ENCODE results near the gene MEGF9. TPM values are rescaled to one million over a fixed set of nuclear protein-coding genes. Genes with fewer than 3 reads are reported as not detected.

The MEGF9 gene
- total and polyA plus RNA-seq, 9 donors: 6.3 to 12.8 (median 7.2) TPM

GRCh38 chr9:120708526-120709224, 5.6 kb downstream of the MEGF9 start:
- DNase-seq: no peak
- Histone ChIP-seq H3K27ac (ENCODE audit: low read length) (no peak overlapping the region), H3K27me3 (ENCODE audit: control insufficient read depth, insufficient read depth, low read length) (no peaks in the 10 kb centered on the region), H3K4me1 (ENCODE audit: control insufficient read depth, insufficient read depth, low read length) (peaks cover 5% of the 10 kb centered on the region), H3K9me3 (replicated peaks; ENCODE audit: control insufficient read depth, low read depth, low read length) (no peaks in the 10 kb centered on the region), H3K4me3 (ENCODE audit: low read length) (no peak overlapping the region), H3K36me3 (ENCODE audit: control insufficient read depth, insufficient read depth, low read length) (no peaks in the 10 kb centered on the region)
- WGBS (ENCODE audit: insufficient coverage): 100% methylated on average over 3 of the region's 6 CpGs

GRCh38 chr9:120707170-120707569, 7.1 kb downstream of the MEGF9 start:
- Histone ChIP-seq H3K4me1 (ENCODE audit: control insufficient read depth, insufficient read depth, low read length) (no peaks in the 10 kb centered on the region), H3K27ac (ENCODE audit: low read length) (no peak overlapping the region), H3K4me3 (ENCODE audit: low read length) (no peak overlapping the region), H3K36me3 (ENCODE audit: control insufficient read depth, insufficient read depth, low read length) (no peaks in the 10 kb centered on the region), H3K9me3 (replicated peaks; ENCODE audit: control insufficient read depth, low read depth, low read length) (no peaks in the 10 kb centered on the region), H3K27me3 (ENCODE audit: control insufficient read depth, insufficient read depth, low read length) (no peaks in the 10 kb centered on the region)
- no CpG with 5 or more reads among the region's 2 CpGs for WGBS (ENCODE audit: insufficient coverage)
- DNase-seq: no peak

- Histone ChIP-seq H3K36me3 (ENCODE audit: control insufficient read depth, insufficient read depth, low read length) (no peaks in the 10 kb centered on the region), H3K4me3 (ENCODE audit: low read length) (no peak overlapping the region)
- 100% methylated on average over 1 of the region's 3 CpGs for WGBS (ENCODE audit: insufficient coverage)
Measured at GRCh38 chr9:120705174-120705573, 9.1 kb downstream of the MEGF9 start.

GRCh38 chr9:120702075-120702474, 12.2 kb downstream of the MEGF9 start:
- Histone ChIP-seq H3K9me3 (replicated peaks; ENCODE audit: control insufficient read depth, low read depth, low read length) (no peaks in the 10 kb centered on the region), H3K27ac (ENCODE audit: low read length) (no peak overlapping the region), H3K36me3 (ENCODE audit: control insufficient read depth, insufficient read depth, low read length) (no peaks in the 10 kb centered on the region), H3K27me3 (ENCODE audit: control insufficient read depth, insufficient read depth, low read length) (no peaks in the 10 kb centered on the region), H3K4me3 (ENCODE audit: low read length) (no peak overlapping the region), H3K4me1 (ENCODE audit: control insufficient read depth, insufficient read depth, low read length) (no peaks in the 10 kb centered on the region)
- DNase-seq: no peak
- no CpG with 5 or more reads among the region's 1 CpG for WGBS (ENCODE audit: insufficient coverage)

More at GRCh38 chr9:120705174-120705573, 9.1 kb downstream of the MEGF9 start:
- Histone ChIP-seq H3K27me3 (ENCODE audit: control insufficient read depth, insufficient read depth, low read length) (no peaks in the 10 kb centered on the region), H3K4me1 (ENCODE audit: control insufficient read depth, insufficient read depth, low read length) (no peaks in the 10 kb centered on the region), H3K9me3 (replicated peaks; ENCODE audit: control insufficient read depth, low read depth, low read length) (no peaks in the 10 kb centered on the region), H3K27ac (ENCODE audit: low read length) (no peak overlapping the region)
- no peak for DNase-seq

- Histone ChIP-seq H3K27me3 (ENCODE audit: control insufficient read depth, insufficient read depth, low read length) (no peaks in the 10 kb centered on the region), H3K27ac (ENCODE audit: low read length) (no peak overlapping the region), H3K9me3 (replicated peaks; ENCODE audit: control insufficient read depth, low read depth, low read length) (no peaks in the 10 kb centered on the region), H3K4me3 (ENCODE audit: low read length) (no peak overlapping the region), H3K36me3 (ENCODE audit: control insufficient read depth, insufficient read depth, low read length) (no peaks in the 10 kb centered on the region), H3K4me1 (ENCODE audit: control insufficient read depth, insufficient read depth, low read length) (no peaks in the 10 kb centered on the region)
- no peak for DNase-seq
- WGBS (ENCODE audit: insufficient coverage): no CpG with 5 or more reads among the region's 1 CpG
Measured at GRCh38 chr9:120701248-120701647, 13.0 kb downstream of the MEGF9 start.

- H3K27ac ChIP-seq (ENCODE audit: low read length): no peak overlapping the region
- no peak overlapping the region for H3K4me3 ChIP-seq (ENCODE audit: low read length)
- no peaks in the 10 kb centered on the region for H3K4me1 ChIP-seq (ENCODE audit: control insufficient read depth, insufficient read depth, low read length)
- no peak for DNase-seq
- WGBS (ENCODE audit: insufficient coverage): 62% methylated on average over 2 of the region's 2 CpGs
- H3K27me3 ChIP-seq (ENCODE audit: control insufficient read depth, insufficient read depth, low read length): no peaks in the 10 kb centered on the region
- no peaks in the 10 kb centered on the region for H3K9me3 ChIP-seq (replicated peaks; ENCODE audit: control insufficient read depth, low read depth, low read length)
- H3K36me3 ChIP-seq (ENCODE audit: control insufficient read depth, insufficient read depth, low read length): no peaks in the 10 kb centered on the region
Measured at GRCh38 chr9:120698766-120699165, 15.5 kb downstream of the MEGF9 start.

- no CpG with 5 or more reads among the region's 2 CpGs for WGBS (ENCODE audit: insufficient coverage)
- Histone ChIP-seq H3K4me1 (ENCODE audit: control insufficient read depth, insufficient read depth, low read length) (no peaks in the 10 kb centered on the region), H3K4me3 (ENCODE audit: low read length) (no peak overlapping the region), H3K27ac (ENCODE audit: low read length) (no peak overlapping the region), H3K27me3 (ENCODE audit: control insufficient read depth, insufficient read depth, low read length) (no peaks in the 10 kb centered on the region), H3K9me3 (replicated peaks; ENCODE audit: control insufficient read depth, low read depth, low read length) (no peaks in the 10 kb centered on the region), H3K36me3 (ENCODE audit: control insufficient read depth, insufficient read depth, low read length) (no peaks in the 10 kb centered on the region)
- no peak for DNase-seq
Measured at GRCh38 chr9:120697448-120697847, 16.8 kb downstream of the MEGF9 start.

GRCh38 chr9:120696551-120697230, 17.6 kb downstream of the MEGF9 start:
- WGBS (ENCODE audit: insufficient coverage): 90% methylated on average over 3 of the region's 3 CpGs
- Histone ChIP-seq H3K27ac (ENCODE audit: low read length) (no peak overlapping the region), H3K27me3 (ENCODE audit: control insufficient read depth, insufficient read depth, low read length) (no peaks in the 10 kb centered on the region), H3K36me3 (ENCODE audit: control insufficient read depth, insufficient read depth, low read length) (no peaks in the 10 kb centered on the region), H3K4me3 (ENCODE audit: low read length) (no peak overlapping the region), H3K9me3 (replicated peaks; ENCODE audit: control insufficient read depth, low read depth, low read length) (no peaks in the 10 kb centered on the region), H3K4me1 (ENCODE audit: control insufficient read depth, insufficient read depth, low read length) (no peaks in the 10 kb centered on the region)
- DNase-seq: no peak

GRCh38 chr9:120694559-120694958, 19.7 kb downstream of the MEGF9 start:
- no peak for DNase-seq
- Histone ChIP-seq H3K9me3 (replicated peaks; ENCODE audit: control insufficient read depth, low read depth, low read length) (no peaks in the 10 kb centered on the region), H3K4me3 (ENCODE audit: low read length) (no peak overlapping the region), H3K4me1 (ENCODE audit: control insufficient read depth, insufficient read depth, low read length) (no peaks in the 10 kb centered on the region), H3K27ac (ENCODE audit: low read length) (no peak overlapping the region), H3K36me3 (ENCODE audit: control insufficient read depth, insufficient read depth, low read length) (no peaks in the 10 kb centered on the region), H3K27me3 (ENCODE audit: control insufficient read depth, insufficient read depth, low read length) (no peaks in the 10 kb centered on the region)

GRCh38 chr9:120693700-120694008, 20.6 kb downstream of the MEGF9 start:
- H3K9me3 ChIP-seq (replicated peaks; ENCODE audit: control insufficient read depth, low read depth, low read length): no peaks in the 10 kb centered on the region
- H3K27ac ChIP-seq (ENCODE audit: low read length): no peak overlapping the region
- no peak overlapping the region for H3K4me3 ChIP-seq (ENCODE audit: low read length)
- no peaks in the 10 kb centered on the region for H3K4me1 ChIP-seq (ENCODE audit: control insufficient read depth, insufficient read depth, low read length)
- DNase-seq: no peak
- no peaks in the 10 kb centered on the region for H3K36me3 ChIP-seq (ENCODE audit: control insufficient read depth, insufficient read depth, low read length)
- H3K27me3 ChIP-seq (ENCODE audit: control insufficient read depth, insufficient read depth, low read length): no peaks in the 10 kb centered on the region
